Nephron progenitor cell (in vitro differentiated cells): ENCODE data around the gene ACOT11.
"Not testable (repeated sequence)": the region's sequence is repeated elsewhere in the genome, so short reads cannot be mapped to it uniquely, and the experiment has no call there.

ENCODE experiments used
- DNase-seq: peaks from one replicate; pipeline ENCODE4 v3.0.0; 2021
- H3K27ac Mint-ChIP-seq: 2 replicates; pipeline ENCODE4 v1.8.0; 2021; ENCODE audit warnings: mild to moderate bottlenecking, moderate library complexity, mixed read lengths
- H3K27me3 Mint-ChIP-seq: 2 replicates; pipeline ENCODE4 v1.8.0; 2021; ENCODE audit warnings: mild to moderate bottlenecking, low read depth, mixed read lengths; ENCODE audit not compliant: poor library complexity
- H3K36me3 Mint-ChIP-seq: 2 replicates; pipeline ENCODE4 v1.8.0; 2021; ENCODE audit warnings: low read depth, mixed read lengths
- H3K4me1 Mint-ChIP-seq: 2 replicates; pipeline ENCODE4 v1.8.0; 2021; ENCODE audit warnings: mixed read lengths
- H3K4me3 Mint-ChIP-seq: 2 replicates; pipeline ENCODE4 v1.8.0; 2021; ENCODE audit warnings: mild to moderate bottlenecking, moderate library complexity, mixed read lengths
- H3K9me3 Mint-ChIP-seq: 2 replicates; pipeline ENCODE4 v1.8.0; 2021; ENCODE audit warnings: mild to moderate bottlenecking, moderate library complexity, mixed read lengths
- TF ChIP-seq, protein P1 (sequence below): fragments of 200-600 bp; sonication (generic); IDR thresholded peaks from 2 replicates; pipeline ENCODE4 v1.5.0; 2021; ENCODE audit warnings: antibody characterized with exemption

Gene ACOT11

DNA sequence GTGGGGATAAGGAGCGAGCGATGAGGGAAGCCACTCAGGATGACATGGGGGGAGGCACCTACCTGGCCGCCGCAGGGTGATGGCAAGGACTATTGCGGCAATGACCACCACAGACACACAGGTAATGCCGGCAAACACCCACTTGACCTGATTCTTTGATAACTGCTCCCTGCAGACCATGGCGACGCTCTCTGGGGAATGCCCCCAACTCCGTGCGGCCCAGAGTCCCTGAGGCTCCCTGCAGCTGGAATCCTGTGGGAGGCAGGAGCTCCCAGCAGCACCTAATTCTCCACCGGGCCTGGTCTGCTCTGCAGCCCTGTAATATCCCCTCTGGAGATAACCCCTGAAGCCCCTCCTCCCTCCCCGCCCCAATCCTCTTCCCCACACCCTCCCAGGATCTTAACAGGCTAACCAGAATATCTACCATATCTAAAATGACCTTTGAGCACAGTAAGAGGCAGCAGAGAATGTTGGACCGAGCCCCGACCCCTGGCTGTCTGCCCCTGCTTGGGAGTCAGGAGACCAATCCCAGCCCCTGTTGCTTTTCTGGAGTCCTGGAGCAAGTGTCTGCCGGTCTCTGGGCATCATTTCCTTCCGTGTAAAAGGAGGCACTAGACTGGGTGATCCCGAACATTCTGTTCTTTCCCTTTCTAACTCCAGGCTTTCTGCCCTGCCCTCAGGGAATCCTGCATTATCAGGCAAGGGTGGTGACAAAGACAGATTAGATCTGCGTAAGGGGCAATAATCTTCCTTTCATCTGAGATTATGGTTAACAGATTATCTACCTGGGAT lies 75.4 kb downstream of the ACOT11 start, which contains the start of gene FAM151A:
TSS of gene FAM151A (minus strand) at position 310 of the 792 bp plus-strand sequence. CDS start at position 180, 130 bp downstream.
- peak within 1 kb of the TSS; percentile 38 for H3K27ac Mint-ChIP-seq
- no peaks in the 10 kb centered on the region for H3K9me3 Mint-ChIP-seq
- peaks cover 3% of the 10 kb centered on the region for H3K27me3 Mint-ChIP-seq
- H3K4me1 Mint-ChIP-seq = peaks cover 25% of the 10 kb centered on the region
- no peaks in the 10 kb centered on the region for H3K36me3 Mint-ChIP-seq
- no peak for DNase-seq
- H3K4me3 Mint-ChIP-seq = no peak within 1 kb of the TSS
- TF ChIP-seq, protein P1, sequence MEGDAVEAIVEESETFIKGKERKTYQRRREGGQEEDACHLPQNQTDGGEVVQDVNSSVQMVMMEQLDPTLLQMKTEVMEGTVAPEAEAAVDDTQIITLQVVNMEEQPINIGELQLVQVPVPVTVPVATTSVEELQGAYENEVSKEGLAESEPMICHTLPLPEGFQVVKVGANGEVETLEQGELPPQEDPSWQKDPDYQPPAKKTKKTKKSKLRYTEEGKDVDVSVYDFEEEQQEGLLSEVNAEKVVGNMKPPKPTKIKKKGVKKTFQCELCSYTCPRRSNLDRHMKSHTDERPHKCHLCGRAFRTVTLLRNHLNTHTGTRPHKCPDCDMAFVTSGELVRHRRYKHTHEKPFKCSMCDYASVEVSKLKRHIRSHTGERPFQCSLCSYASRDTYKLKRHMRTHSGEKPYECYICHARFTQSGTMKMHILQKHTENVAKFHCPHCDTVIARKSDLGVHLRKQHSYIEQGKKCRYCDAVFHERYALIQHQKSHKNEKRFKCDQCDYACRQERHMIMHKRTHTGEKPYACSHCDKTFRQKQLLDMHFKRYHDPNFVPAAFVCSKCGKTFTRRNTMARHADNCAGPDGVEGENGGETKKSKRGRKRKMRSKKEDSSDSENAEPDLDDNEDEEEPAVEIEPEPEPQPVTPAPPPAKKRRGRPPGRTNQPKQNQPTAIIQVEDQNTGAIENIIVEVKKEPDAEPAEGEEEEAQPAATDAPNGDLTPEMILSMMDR = no peak

DNA sequence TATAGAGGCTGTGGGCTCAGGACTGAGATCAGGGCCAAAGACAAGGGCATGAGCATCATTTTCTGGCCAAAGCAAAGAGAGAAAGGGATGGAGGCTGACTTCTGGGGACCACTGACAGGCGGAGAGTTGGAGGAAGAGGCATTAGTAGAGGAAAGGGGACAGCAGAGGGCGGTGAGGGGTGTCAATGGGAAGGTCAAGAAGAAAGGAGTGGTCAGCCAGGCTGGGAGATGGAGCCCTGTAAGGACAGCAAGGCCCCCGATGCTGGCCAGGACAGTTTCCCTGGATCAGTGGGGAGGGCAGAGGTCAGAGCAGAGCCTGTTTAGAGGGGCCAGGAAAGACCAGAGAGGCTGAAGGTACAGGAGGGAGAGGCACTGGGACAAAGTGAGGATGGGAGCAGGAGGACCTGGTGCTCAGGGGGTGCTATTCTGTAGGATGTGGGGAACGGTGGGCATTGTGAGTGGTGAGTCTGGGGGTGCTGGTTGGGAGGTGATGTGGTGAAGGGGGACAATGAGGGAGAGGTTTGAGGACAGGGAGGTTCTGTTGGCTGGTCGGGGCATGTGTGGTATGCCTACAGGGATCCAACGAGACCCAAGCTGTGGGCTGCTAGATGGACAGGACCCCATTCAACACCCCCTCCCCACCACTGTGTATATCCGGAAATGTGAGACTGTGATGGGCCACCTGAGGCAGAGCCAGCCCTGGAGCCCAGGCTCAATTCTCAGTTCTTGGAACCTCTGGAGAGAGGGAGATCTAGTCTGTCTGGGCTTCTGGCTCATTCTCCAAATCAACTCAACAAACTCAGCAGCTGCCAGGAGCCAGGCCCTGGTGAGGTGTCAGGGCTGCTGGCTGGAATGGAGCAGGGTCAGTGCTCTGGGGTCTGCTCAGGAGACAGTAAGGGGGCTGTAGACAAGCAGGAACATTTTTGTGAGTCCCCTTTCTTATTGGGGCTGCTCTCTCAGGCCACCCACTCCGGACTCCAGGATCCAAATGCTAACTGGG lies 76.7 kb downstream of the ACOT11 start:
- Mint-ChIP-seq H3K4me1 (peaks cover 23% of the 10 kb centered on the region), H3K27me3 (peaks cover 3% of the 10 kb centered on the region), H3K9me3 (no peaks in the 10 kb centered on the region), H3K36me3 (no peaks in the 10 kb centered on the region), H3K27ac (peak overlapping the region; percentile 19), H3K4me3 (no peak overlapping the region)
- no peak for DNase-seq
- TF ChIP-seq, protein P1 = no peak

DNA sequence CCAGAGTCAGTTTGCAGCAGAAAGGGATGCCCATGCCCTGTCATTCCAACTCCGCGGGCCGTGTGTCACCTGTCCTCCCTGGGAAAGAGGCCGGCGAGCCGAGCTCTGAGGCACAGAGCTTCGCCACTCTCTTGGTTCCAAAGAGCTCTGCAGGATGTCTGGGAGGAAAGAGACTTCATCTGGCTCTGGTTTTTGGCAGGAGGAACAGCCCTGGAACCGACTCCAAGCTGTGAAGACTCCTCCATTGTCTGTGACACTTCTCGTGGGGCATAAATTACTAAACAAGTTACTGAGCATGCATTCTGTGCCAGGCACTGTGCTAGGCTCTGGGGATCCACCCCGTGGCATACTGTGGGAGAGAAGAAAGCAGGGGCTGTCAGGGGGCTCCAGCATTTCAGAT lies 79.2 kb downstream of the ACOT11 start:
- Mint-ChIP-seq H3K27ac (no peak overlapping the region), H3K4me1 (peaks cover 33% of the 10 kb centered on the region), H3K4me3 (no peak overlapping the region), H3K36me3 (peaks cover 4% of the 10 kb centered on the region), H3K27me3 (peaks cover 3% of the 10 kb centered on the region), H3K9me3 (peaks cover 13% of the 10 kb centered on the region)
- TF ChIP-seq, protein P1 = no peak
- DNase-seq = no peak

DNA sequence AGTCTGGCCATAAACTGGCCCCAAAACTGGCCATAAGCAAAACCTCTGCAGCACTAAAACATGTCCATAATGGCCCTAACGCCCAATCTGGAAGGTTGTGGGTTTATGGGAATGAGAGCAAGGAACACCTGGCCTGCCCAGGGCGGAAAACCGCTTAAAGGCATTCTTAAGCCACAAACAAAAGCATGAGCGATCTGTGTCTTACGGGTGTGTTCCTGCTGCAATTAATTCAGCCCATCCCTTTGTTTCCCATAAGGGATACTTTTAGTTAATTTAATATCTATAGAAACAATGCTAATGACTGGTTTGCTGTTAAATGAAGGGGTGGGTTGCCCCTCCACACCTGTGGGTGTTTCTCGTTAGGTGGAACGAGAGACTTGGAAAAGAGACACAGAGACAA lies 87.8 kb downstream of the ACOT11 start:
- H3K36me3 Mint-ChIP-seq, H3K27ac Mint-ChIP-seq, H3K4me3 Mint-ChIP-seq, DNase-seq: not testable (repeated sequence)
- Mint-ChIP-seq H3K9me3 (peaks cover 26% of the 10 kb centered on the region), H3K4me1 (peaks cover 41% of the 10 kb centered on the region), H3K27me3 (peaks cover 18% of the 10 kb centered on the region)

DNA sequence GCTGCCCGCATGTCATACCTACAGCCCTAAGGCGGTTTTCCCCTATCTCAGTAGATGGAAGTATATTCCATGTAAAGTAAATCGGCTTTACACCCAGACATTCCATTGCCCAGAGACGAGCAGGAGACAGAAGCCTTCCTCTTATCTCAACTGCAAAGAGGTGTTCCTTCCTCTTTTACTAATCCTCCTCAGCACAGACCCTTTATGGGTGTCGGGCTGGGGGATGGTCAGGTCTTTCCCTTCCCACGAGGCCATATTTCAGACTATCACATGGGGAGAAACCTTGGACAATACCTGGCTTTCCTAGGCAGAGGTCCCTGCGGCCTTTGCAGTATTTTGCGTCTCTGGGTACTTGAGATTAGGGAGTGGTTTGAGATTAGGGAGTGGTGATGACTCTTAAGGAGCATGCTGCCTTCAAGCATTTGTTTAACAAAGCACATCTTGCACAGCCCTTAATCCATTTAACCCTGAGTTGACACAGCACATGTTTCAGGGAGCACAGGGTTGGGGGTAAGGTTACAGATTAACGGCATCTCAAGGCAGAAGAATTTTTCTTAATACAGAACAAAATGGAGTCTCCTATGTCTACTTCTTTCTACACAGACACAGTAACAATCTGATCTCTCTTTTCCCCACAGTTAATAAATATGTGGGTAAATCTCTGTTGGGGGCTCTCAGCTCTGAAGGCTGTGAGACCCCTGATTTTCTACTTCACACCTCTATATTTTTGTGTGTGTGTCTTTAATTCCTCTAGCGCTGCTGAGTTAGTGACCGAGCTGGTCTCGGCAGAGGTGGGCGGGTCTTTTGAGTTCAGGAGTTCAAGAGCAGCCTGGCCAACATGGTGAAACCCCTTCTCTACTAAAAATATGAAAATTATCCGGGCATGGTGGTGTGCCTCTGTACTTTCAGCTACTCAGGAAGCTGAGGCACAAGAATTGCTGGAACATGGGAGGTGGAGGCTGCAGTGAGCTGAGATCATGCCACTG lies 88.7 kb downstream of the ACOT11 start:
- H3K36me3 Mint-ChIP-seq, H3K4me3 Mint-ChIP-seq, DNase-seq: not testable (repeated sequence)
- Mint-ChIP-seq H3K9me3 (peaks cover 20% of the 10 kb centered on the region), H3K27me3 (peaks cover 22% of the 10 kb centered on the region), H3K27ac (peak overlapping the region; percentile 16), H3K4me1 (peaks cover 41% of the 10 kb centered on the region)

DNA sequence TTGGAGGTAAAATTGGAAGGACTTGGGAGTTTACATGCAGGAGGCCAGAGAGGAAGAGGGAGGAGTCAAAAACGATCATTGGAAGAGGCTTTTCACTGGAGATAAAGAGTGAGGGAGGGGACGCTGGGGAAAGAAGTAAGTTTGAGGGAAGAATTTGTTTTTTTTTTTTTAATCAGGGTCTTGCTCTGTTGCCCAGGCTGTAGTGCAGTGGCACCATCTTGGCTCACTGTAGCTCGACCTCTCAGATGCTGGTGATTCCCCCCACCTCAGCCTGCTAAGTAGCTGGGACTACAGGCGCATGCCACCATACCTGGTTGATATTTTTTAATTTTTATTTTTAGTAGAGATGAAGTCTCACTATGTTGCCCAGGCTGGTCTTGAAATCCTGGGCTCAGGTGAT lies 92.3 kb downstream of the ACOT11 start:
- Mint-ChIP-seq H3K36me3 (peaks cover 11% of the 10 kb centered on the region), H3K27ac (no peak overlapping the region), H3K4me3 (no peak overlapping the region), H3K4me1 (peaks cover 42% of the 10 kb centered on the region), H3K27me3 (peaks cover 25% of the 10 kb centered on the region), H3K9me3 (peaks cover 47% of the 10 kb centered on the region)
- no peak for DNase-seq
- TF ChIP-seq, protein P1 = no peak
